WTC11 (cell line): ENCODE measurements around the gene ZNF652.

Experiments
- ESRRA ChIP-seq: sonication (generic); formaldehyde crosslinking; IDR thresholded peaks from 2 replicates; pipeline ENCODE4 v1.8.1; 2022; ENCODE audit warnings: mild to moderate bottlenecking, missing genetic modification reagents, borderline replicate concordance
- NFE2L1 ChIP-seq: sonication (generic); formaldehyde crosslinking; IDR thresholded peaks from 2 replicates; pipeline ENCODE4 v1.8.1; 2023; ENCODE audit warnings: missing genetic modification reagents
- NR1H2 ChIP-seq: sonication (generic); formaldehyde crosslinking; IDR thresholded peaks from 2 replicates; pipeline ENCODE4 v1.9.0; 2021; ENCODE audit warnings: mild to moderate bottlenecking, moderate library complexity, missing genetic modification reagents
- ZBTB21 ChIP-seq: sonication (generic); formaldehyde crosslinking; IDR thresholded peaks from 2 replicates; pipeline ENCODE4 v1.8.1; 2023; ENCODE audit warnings: mild to moderate bottlenecking, missing genetic modification reagents, borderline replicate concordance
- TF ChIP-seq, protein P1 (sequence below): fragments of 200-600 bp; IDR thresholded peaks from 2 replicates; pipeline ENCODE4 v1.8.0; 2022; ENCODE audit warnings: antibody characterized with exemption
- TF ChIP-seq, protein P2 (sequence below): sonication (generic); formaldehyde crosslinking; IDR thresholded peaks from 2 replicates; pipeline ENCODE4 v1.8.1; 2023; ENCODE audit warnings: mild to moderate bottlenecking, missing genetic modification reagents
- TF ChIP-seq, protein P3 (sequence below): sonication (generic); formaldehyde crosslinking; conservative IDR thresholded peaks from 2 replicates; pipeline ENCODE4 v1.8.1; 2023; ENCODE audit warnings: mild to moderate bottlenecking, low read depth, missing genetic modification reagents, moderate library complexity
- TF ChIP-seq, protein P4 (sequence below): sonication (generic); formaldehyde crosslinking; IDR thresholded peaks from 2 replicates; pipeline ENCODE4 v1.8.0; 2022; ENCODE audit warnings: mild to moderate bottlenecking, missing genetic modification reagents
- TF ChIP-seq, protein P5 (sequence below): sonication (generic); formaldehyde crosslinking; IDR thresholded peaks from 2 replicates; pipeline ENCODE4 v1.8.0; 2023; ENCODE audit warnings: mild to moderate bottlenecking, missing genetic modification reagents

DNA sequence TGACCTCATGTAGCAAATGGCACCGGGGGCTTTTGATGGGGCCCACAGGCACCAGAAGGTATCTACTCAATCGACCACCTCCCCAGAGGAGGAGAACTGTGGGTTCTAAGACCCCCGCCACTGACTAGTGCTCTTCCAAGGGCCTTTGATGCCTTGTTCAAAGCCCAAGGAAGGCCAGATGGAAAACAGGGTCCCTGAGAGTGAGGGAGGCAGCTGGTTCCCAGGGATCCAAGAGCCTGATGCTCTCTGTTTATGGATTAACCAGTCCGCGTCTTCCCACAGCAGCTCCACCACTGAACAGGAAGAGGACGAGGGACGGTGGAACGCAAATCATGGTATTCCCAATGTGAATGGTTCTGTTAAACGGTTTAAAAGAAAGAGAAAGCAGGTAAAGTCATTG, 45.0 kb upstream of the ZNF652 start:
- TF ChIP-seq, protein P1, sequence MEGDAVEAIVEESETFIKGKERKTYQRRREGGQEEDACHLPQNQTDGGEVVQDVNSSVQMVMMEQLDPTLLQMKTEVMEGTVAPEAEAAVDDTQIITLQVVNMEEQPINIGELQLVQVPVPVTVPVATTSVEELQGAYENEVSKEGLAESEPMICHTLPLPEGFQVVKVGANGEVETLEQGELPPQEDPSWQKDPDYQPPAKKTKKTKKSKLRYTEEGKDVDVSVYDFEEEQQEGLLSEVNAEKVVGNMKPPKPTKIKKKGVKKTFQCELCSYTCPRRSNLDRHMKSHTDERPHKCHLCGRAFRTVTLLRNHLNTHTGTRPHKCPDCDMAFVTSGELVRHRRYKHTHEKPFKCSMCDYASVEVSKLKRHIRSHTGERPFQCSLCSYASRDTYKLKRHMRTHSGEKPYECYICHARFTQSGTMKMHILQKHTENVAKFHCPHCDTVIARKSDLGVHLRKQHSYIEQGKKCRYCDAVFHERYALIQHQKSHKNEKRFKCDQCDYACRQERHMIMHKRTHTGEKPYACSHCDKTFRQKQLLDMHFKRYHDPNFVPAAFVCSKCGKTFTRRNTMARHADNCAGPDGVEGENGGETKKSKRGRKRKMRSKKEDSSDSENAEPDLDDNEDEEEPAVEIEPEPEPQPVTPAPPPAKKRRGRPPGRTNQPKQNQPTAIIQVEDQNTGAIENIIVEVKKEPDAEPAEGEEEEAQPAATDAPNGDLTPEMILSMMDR = no peak
- TF ChIP-seq ZBTB21 (no peak), NR1H2 (CRISPR knock-in tag) (no peak), NFE2L1 (no peak), ESRRA (CRISPR knock-in tag) (no peak)
- TF ChIP-seq, protein P2, sequence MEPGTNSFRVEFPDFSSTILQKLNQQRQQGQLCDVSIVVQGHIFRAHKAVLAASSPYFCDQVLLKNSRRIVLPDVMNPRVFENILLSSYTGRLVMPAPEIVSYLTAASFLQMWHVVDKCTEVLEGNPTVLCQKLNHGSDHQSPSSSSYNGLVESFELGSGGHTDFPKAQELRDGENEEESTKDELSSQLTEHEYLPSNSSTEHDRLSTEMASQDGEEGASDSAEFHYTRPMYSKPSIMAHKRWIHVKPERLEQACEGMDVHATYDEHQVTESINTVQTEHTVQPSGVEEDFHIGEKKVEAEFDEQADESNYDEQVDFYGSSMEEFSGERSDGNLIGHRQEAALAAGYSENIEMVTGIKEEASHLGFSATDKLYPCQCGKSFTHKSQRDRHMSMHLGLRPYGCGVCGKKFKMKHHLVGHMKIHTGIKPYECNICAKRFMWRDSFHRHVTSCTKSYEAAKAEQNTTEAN (CRISPR knock-in tag) = no peak
- TF ChIP-seq, protein P3, sequence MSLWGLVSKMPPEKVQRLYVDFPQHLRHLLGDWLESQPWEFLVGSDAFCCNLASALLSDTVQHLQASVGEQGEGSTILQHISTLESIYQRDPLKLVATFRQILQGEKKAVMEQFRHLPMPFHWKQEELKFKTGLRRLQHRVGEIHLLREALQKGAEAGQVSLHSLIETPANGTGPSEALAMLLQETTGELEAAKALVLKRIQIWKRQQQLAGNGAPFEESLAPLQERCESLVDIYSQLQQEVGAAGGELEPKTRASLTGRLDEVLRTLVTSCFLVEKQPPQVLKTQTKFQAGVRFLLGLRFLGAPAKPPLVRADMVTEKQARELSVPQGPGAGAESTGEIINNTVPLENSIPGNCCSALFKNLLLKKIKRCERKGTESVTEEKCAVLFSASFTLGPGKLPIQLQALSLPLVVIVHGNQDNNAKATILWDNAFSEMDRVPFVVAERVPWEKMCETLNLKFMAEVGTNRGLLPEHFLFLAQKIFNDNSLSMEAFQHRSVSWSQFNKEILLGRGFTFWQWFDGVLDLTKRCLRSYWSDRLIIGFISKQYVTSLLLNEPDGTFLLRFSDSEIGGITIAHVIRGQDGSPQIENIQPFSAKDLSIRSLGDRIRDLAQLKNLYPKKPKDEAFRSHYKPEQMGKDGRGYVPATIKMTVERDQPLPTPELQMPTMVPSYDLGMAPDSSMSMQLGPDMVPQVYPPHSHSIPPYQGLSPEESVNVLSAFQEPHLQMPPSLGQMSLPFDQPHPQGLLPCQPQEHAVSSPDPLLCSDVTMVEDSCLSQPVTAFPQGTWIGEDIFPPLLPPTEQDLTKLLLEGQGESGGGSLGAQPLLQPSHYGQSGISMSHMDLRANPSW (CRISPR knock-in tag) = no peak
- TF ChIP-seq, protein P4, sequence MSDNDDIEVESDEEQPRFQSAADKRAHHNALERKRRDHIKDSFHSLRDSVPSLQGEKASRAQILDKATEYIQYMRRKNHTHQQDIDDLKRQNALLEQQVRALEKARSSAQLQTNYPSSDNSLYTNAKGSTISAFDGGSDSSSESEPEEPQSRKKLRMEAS (CRISPR knock-in tag) = no peak
- TF ChIP-seq, protein P5, sequence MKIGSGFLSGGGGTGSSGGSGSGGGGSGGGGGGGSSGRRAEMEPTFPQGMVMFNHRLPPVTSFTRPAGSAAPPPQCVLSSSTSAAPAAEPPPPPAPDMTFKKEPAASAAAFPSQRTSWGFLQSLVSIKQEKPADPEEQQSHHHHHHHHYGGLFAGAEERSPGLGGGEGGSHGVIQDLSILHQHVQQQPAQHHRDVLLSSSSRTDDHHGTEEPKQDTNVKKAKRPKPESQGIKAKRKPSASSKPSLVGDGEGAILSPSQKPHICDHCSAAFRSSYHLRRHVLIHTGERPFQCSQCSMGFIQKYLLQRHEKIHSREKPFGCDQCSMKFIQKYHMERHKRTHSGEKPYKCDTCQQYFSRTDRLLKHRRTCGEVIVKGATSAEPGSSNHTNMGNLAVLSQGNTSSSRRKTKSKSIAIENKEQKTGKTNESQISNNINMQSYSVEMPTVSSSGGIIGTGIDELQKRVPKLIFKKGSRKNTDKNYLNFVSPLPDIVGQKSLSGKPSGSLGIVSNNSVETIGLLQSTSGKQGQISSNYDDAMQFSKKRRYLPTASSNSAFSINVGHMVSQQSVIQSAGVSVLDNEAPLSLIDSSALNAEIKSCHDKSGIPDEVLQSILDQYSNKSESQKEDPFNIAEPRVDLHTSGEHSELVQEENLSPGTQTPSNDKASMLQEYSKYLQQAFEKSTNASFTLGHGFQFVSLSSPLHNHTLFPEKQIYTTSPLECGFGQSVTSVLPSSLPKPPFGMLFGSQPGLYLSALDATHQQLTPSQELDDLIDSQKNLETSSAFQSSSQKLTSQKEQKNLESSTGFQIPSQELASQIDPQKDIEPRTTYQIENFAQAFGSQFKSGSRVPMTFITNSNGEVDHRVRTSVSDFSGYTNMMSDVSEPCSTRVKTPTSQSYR (CRISPR knock-in tag) = no peak
